ENCODE data around the gene LDHD.

DNA sequence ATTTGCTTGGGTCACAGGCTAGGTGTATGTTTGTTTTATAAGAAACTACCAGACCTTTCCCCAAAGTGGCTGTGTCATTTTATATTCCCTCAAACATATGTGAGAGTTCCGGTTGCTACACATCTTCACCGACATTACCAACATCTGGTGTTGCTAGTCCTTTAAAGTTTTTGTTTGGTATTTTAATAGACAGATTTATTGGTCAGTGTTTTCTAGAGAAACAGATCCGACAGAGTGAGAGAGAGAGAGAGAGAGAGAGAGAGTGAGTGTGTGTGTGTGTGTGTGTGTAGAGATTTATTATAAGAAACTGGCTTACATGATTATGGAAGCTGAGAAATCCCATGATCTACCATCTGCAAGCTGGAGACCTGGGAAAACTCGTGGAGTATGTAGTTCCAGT lies 31.0 kb downstream of the LDHD start:
- TF ChIP-seq ZNF274 (IDR thresholded peaks at IDR 0.05; ENCODE audit: low read depth, low read length) (no peak), SUZ12 (IDR thresholded peaks at IDR 0.05; ENCODE audit: extremely low read depth, insufficient read depth, insufficient read length) (no peak)

All from NT2/D1 (cell line).